Measurements from ENCODE around the gene NDUFB2.

NDUFB2 gene

DNA sequence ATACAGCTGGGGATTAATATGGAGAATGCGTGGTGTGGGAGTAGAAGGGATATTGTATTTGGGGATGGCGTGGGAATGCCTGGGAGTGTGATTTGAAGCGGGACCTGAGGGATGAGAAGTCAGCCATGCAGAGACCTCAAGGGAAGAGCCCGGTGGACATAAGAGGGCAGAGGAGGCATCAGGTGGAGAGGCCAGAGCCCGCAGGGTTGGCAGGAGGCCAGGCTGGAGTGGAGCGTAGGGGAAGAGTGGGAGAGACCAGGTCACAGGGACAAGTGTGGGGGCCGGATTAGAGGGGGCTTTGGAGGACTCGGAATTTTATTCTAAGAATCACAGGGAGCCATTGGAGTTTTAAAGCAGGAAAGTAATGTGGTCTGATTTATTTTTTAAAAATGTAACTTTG, 2.0 kb downstream of the NDUFB2 start:
- no peak for TF ChIP-seq SIN3A (IDR thresholded peaks at IDR 0.05; ENCODE audit: borderline replicate concordance, insufficient read depth, low read length)
- TF ChIP-seq TAF1 (IDR thresholded peaks at IDR 0.05; ENCODE audit: borderline replicate concordance, insufficient read depth, low read length) = no peak
- TF ChIP-seq POLR2AphosphoS5 (IDR thresholded peaks at IDR 0.05; ENCODE audit: low read depth, low read length) = no peak
- TF ChIP-seq REST (IDR thresholded peaks at IDR 0.05; ENCODE audit: insufficient read depth in 1 of 2, low read depth in 2 of 2, low read length in 2 of 2) = no peak
- TF ChIP-seq FOXP2 (optimal IDR thresholded peaks at IDR 0.05; ENCODE audit: borderline replicate concordance, extremely low read depth, extremely low read length, insufficient read depth) = no peak

DNA sequence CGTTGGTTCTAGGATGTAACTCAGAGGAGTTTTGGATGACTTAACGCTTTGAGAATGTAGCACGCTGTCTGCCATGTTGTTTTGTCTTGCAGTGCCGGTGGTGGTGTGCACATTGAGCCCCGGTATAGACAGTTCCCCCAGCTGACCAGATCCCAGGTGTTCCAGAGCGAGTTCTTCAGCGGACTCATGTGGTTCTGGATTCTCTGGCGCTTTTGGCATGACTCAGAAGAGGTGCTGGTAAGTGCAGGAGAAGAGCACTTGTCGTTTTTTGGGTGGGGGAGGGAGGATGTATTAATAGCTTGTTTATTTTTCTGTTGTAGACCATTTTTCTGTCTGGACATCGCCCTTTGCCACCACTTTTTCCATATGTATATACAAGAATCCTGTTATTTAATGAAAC, 6.3 kb downstream of the NDUFB2 start:
- no peak for TF ChIP-seq REST (IDR thresholded peaks at IDR 0.05; ENCODE audit: insufficient read depth in 1 of 2, low read depth in 2 of 2, low read length in 2 of 2)
- TF ChIP-seq POLR2AphosphoS5 (IDR thresholded peaks at IDR 0.05; ENCODE audit: low read depth, low read length) = no peak
- no peak for TF ChIP-seq SIN3A (IDR thresholded peaks at IDR 0.05; ENCODE audit: borderline replicate concordance, insufficient read depth, low read length)
- TF ChIP-seq FOXP2 (optimal IDR thresholded peaks at IDR 0.05; ENCODE audit: borderline replicate concordance, extremely low read depth, extremely low read length, insufficient read depth) = no peak
- TF ChIP-seq TAF1 (IDR thresholded peaks at IDR 0.05; ENCODE audit: borderline replicate concordance, insufficient read depth, low read length) = no peak

DNA sequence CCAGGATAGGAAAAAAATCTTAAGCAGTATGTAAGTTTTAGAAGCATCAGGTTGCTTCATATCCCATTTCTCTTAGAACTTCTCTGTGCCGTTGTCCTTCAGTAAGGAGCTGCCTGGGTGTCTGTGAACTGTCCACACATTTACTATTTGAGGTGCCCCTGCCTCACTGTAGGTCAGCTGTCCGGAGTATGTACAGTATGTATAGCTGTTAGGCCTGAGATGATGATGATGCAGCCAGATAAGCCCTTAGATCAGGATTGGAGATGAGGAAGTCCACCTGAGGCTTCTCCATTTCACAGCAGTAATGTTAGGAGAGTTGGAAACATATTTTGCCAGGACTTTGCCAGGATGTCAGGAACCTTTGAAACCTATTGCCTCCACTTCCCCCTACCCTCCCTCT, 7.7 kb downstream of the NDUFB2 start:
- TF ChIP-seq TAF1 (IDR thresholded peaks at IDR 0.05; ENCODE audit: borderline replicate concordance, insufficient read depth, low read length) (no peak), REST (IDR thresholded peaks at IDR 0.05; ENCODE audit: insufficient read depth in 1 of 2, low read depth in 2 of 2, low read length in 2 of 2) (no peak), SIN3A (IDR thresholded peaks at IDR 0.05; ENCODE audit: borderline replicate concordance, insufficient read depth, low read length) (no peak), POLR2AphosphoS5 (IDR thresholded peaks at IDR 0.05; ENCODE audit: low read depth, low read length) (no peak), FOXP2 (optimal IDR thresholded peaks at IDR 0.05; ENCODE audit: borderline replicate concordance, extremely low read depth, extremely low read length, insufficient read depth) (no peak)

- TF ChIP-seq REST (IDR thresholded peaks at IDR 0.05; ENCODE audit: insufficient read depth in 1 of 2, low read depth in 2 of 2, low read length in 2 of 2) (no peak), POLR2AphosphoS5 (IDR thresholded peaks at IDR 0.05; ENCODE audit: low read depth, low read length) (no peak), FOXP2 (optimal IDR thresholded peaks at IDR 0.05; ENCODE audit: borderline replicate concordance, extremely low read depth, extremely low read length, insufficient read depth) (no peak), TAF1 (IDR thresholded peaks at IDR 0.05; ENCODE audit: borderline replicate concordance, insufficient read depth, low read length) (no peak), SIN3A (IDR thresholded peaks at IDR 0.05; ENCODE audit: borderline replicate concordance, insufficient read depth, low read length) (no peak)
Observed at GRCh38 chr7:140707132-140707531, 10.6 kb downstream of the NDUFB2 start.

All from PFSK-1 (cell line).